ENCODE measurements around the gene ARL15.
"Not testable (repeated sequence)": the region's sequence is repeated elsewhere in the genome, so short reads cannot be mapped to it uniquely, and the experiment has no call there.

Gene ARL15

GRCh38 chr5:54080831-54081230, 229.5 kb downstream of the ARL15 start:
- DNase-seq (ENCODE audit: low read depth in 2 of 2) = no peak
- no peak for TF ChIP-seq CTCF (IDR thresholded peaks at IDR 0.05; ENCODE audit: low read depth, low read length)
- H3K4me3 ChIP-seq (replicated peaks in 1 of 2; ENCODE audit: low read depth in 2 of 2, low read length in 2 of 2) = no peak overlapping the region

GRCh38 chr5:54073735-54074134, 236.6 kb downstream of the ARL15 start:
- DNase-seq (ENCODE audit: low read depth in 2 of 2) = no peak
- no peak overlapping the region for H3K4me3 ChIP-seq (replicated peaks in 1 of 2; ENCODE audit: low read depth in 2 of 2, low read length in 2 of 2)
- no peak for TF ChIP-seq CTCF (IDR thresholded peaks at IDR 0.05; ENCODE audit: low read depth, low read length)

GRCh38 chr5:54073131-54073530, 237.2 kb downstream of the ARL15 start:
- no peak for DNase-seq (ENCODE audit: low read depth in 2 of 2)
- TF ChIP-seq CTCF (IDR thresholded peaks at IDR 0.05; ENCODE audit: low read depth, low read length) = no peak
- no peak overlapping the region for H3K4me3 ChIP-seq (replicated peaks in 1 of 2; ENCODE audit: low read depth in 2 of 2, low read length in 2 of 2)

- DNase-seq (ENCODE audit: low read depth in 2 of 2) = no peak
- H3K4me3 ChIP-seq (replicated peaks in 1 of 2; ENCODE audit: low read depth in 2 of 2, low read length in 2 of 2) = no peak overlapping the region
- no peak for TF ChIP-seq CTCF (IDR thresholded peaks at IDR 0.05; ENCODE audit: low read depth, low read length)
Measured at GRCh38 chr5:54066433-54066832, 243.9 kb downstream of the ARL15 start.

GRCh38 chr5:54063817-54064216, 246.6 kb downstream of the ARL15 start:
- DNase-seq (ENCODE audit: low read depth in 2 of 2) = peak; percentile 81 to 91
- no peak for TF ChIP-seq CTCF (IDR thresholded peaks at IDR 0.05; ENCODE audit: low read depth, low read length)
- H3K4me3 ChIP-seq (replicated peaks in 1 of 2; ENCODE audit: low read depth in 2 of 2, low read length in 2 of 2) = no peak overlapping the region

GRCh38 chr5:54062958-54063357, 247.4 kb downstream of the ARL15 start:
- H3K4me3 ChIP-seq (replicated peaks in 1 of 2; ENCODE audit: low read depth in 2 of 2, low read length in 2 of 2) = no peak overlapping the region
- no peak for TF ChIP-seq CTCF (IDR thresholded peaks at IDR 0.05; ENCODE audit: low read depth, low read length)
- peak; percentile 88 to 94 for DNase-seq (ENCODE audit: low read depth in 2 of 2)

- H3K4me3 ChIP-seq (replicated peaks in 1 of 2; ENCODE audit: low read depth in 2 of 2, low read length in 2 of 2); DNase-seq (ENCODE audit: low read depth in 2 of 2): not testable (repeated sequence)
Measured at GRCh38 chr5:54060919-54061318, 249.5 kb downstream of the ARL15 start.

All from cardiac fibroblast (primary cell).